GM21737 (cell line): Measurements from ENCODE around the gene HNF4A.
"Not testable (repeated sequence)": the region's sequence is repeated elsewhere in the genome, so short reads cannot be mapped to it uniquely, and the experiment has no call there.

ENCODE experiments used
- ATAC-seq: cut with Tn5 transposase; IDR thresholded peaks from one replicate; pipeline ENCODE4 v1.9.1; 2021; ENCODE audit warnings: mild to moderate bottlenecking, moderate library complexity; ENCODE audit not compliant: unreplicated experiment

The HNF4A gene

DNA sequence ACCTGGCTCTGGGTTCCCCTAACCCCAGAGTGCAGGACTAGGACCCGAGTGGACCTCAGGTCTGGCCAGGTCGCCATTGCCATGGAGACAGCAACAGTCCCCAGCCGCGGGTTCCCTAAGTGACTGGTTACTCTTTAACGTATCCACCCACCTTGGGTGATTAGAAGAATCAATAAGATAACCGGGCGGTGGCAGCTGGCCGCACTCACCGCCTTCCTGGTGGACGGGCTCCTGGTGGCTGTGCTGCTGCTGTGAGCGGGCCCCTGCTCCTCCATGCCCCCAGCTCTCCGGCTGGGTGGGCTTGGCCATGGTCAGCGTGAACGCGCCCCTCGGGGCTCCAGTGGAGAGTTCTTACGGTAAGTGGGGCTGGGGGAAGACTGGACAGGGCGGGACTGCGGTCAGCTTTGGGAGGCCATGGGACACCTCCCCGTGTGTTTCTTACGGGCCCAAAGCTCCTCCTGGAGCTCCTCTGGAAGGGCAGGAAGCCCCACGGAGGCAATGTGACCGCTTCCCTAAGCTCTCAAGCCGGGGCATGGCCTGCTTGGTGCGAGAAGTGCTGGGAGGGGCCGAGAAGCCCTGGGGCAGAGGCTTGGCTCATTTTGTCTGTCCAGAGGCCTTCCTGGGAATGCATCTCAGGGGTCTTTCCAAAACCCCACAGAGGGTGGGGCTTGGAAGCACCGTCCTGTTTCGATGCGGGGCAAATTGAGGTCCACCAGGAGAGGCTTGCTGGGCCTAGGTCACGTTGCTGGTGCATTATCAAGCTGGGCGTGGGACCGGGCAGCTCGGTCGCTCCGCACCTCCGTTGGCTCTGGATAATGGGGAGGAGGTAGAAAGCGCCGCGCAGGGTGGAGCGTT is at the start of gene HNF4A:
TSS of gene HNF4A (plus strand) at position 202 of the 855 bp plus-strand sequence. CDS start at position 308, 106 bp downstream.
- ATAC-seq: no peak

DNA sequence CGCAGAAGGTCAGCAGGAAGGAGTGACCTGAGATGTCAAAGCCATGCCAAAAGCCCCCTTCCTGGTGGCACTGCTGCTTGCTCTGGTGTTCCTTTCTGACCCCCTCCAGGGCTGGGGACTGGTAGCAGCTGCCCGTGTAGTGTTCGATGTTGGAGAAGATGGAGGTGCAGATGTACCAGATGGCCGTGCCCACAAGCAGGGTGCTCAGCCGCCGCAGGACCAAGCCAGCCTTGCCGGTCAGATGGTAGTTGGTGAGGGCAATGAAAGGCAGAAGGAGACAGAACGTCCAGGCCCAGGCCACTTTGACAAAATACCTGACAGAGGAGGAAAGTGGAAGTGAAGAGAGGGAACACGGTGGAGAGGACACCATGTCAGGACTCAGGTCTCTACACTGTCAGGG is 48.6 kb upstream of the HNF4A start:
- no peak for ATAC-seq

DNA sequence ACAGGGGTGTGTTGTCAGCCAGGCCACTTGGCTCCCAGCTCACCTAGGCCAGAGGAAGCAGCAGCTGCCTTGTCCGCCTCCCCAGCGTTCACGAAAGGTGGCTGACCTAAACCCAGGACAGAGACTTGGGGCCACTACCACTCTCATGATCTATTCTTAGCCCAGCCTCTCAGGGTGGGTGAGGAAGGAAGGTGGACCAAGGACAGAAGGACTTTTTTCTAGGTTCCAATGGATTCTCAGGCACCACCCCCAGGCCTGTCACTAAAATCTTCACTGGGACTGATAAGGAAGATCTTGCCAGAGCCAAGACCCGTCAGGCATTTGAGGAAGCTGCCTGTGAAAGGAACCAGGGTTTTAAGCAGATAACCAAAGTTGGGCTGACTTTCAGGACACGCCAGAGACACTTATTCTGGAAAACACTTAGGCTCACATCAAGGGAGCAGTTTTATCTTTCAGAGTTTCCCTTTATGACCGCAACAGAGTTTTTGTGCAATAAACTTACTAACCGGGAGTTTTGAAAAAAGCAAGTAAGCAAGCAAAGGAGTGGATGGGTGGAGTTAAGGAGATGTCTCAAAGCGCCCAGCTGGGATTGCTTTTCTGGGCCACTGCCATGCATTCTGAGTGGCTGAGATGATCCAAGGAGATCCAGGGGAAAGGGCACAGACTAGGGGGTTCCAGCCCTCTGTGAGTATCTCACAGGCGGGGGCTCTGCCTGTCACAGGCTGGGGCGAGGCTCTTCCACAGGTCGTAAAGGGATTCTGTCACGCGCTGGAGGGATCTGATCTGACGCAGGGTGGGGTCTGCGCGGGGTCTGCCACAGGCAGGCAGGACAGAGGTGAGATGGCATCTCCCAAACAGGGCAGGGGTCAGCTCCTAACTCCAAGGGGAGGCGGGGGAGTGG is 45.5 kb upstream of the HNF4A start:
- peak; percentile 13 for ATAC-seq

DNA sequence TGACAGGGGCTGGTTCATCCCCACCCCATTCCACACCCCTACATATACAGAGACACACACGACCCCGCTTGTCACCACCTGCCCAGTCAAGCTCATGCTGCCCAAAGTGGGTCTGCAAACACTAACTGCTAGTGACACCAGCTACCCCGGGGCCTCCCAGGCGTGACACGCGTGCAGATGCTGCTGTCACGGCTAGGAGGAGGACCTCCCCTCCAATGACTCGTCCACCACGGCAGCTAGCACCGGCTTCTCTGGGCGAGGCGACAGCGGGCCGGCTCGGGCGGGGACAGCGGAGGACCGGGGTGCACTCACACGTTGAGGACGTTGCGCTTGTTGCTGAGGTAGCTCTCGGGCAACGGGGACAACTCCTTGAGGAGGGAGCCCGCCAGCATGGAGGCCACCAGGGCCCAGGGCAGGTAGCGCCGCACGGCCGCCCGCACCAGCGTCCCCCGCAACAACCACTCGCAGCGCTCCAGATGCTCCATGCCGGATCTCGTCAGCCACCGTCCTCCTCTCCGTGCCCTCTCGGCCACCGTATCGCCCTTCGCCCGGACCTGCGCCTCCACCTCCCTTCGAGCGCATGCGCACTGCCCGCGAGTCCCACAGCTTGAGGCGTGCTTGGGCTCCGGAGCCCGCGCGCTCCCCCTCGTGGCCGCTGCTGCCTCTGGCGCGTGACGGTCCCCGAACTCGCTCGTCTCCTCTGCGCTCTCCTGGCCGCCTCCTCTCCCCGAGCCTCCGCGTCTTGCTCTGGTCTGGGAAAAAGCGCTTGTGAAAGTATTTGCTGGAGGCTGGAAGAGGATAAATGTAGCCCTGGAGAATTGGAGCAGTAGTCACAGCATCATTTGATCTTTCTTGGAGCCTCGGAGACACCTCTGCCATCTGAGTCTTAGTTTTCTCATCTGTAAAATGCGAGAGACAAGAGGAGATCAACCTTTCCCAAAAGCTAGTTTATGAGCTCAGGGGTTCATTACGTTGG is 44.5 kb upstream of the HNF4A start, which contains the start of gene FITM2:
TSS of gene FITM2 (minus strand) at position 539 of the 976 bp plus-strand sequence. CDS start at position 485, 54 bp downstream.
- ATAC-seq: peak; percentile 78

DNA sequence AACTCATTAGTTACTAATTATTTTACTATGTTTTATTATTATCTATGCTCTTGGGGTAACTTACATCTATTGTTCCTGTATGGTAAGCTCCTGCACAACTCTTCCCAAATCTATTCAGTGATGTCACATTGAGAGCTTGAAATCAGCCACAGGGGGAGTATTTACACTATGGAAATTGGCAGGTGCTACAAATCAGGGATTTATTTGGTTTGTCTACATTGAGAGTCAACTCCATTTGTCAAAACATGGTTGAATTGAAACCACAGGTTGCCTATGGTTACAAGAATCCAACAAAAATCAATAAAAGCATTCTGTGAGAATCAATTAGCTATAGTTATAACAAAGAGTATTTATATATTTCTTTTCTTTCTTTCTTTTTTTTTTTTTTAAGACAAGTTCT is 40.6 kb upstream of the HNF4A start:
- ATAC-seq: no peak

DNA sequence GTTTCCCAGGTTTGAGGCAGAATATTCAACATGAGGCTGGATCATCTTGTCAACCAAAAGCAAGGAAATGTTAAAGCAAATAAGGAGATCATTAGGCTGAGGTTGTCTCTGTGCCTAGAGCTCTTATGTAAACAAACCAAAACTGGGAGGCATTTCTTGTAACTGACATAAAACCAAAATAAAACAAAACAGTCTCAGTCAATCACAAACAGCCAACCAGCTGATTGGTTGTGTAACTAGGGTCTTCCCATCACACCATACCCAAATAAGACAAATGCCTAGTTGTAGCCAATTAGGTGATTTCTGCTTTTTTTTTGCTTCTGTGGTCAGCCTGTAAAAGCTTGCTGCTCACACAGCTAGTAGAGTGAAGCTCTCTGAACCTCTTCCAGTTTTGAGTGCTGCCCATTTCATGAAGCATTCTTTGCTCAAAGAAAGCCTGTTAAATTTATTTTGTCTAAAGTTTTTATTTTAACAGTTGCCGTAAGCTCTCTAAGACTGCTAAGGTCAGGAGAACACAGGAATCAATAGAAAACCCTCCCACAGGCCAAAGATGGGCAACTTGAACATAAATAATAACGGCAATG is 35.6 kb upstream of the HNF4A start:
- no peak for ATAC-seq

DNA sequence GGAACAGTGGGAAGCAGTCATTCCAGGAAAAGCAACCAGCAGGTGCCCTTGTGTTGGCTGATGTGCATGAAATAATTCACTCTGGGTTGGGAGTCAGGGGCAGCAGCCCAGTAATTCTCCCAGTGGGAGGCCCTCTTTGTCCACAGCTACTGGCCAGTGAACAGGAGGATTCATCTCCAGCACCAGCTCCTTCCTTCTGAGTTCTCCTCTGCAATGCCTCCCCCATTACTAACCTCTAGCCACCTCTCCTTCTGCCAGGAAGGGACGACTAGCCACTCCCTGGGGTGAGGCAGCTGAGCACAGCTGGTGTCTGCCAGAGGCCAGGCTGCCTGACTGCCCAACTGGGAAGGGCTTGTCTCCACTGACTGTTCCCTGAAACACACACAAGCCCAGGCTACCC is 31.2 kb upstream of the HNF4A start:
- ATAC-seq: no peak

DNA sequence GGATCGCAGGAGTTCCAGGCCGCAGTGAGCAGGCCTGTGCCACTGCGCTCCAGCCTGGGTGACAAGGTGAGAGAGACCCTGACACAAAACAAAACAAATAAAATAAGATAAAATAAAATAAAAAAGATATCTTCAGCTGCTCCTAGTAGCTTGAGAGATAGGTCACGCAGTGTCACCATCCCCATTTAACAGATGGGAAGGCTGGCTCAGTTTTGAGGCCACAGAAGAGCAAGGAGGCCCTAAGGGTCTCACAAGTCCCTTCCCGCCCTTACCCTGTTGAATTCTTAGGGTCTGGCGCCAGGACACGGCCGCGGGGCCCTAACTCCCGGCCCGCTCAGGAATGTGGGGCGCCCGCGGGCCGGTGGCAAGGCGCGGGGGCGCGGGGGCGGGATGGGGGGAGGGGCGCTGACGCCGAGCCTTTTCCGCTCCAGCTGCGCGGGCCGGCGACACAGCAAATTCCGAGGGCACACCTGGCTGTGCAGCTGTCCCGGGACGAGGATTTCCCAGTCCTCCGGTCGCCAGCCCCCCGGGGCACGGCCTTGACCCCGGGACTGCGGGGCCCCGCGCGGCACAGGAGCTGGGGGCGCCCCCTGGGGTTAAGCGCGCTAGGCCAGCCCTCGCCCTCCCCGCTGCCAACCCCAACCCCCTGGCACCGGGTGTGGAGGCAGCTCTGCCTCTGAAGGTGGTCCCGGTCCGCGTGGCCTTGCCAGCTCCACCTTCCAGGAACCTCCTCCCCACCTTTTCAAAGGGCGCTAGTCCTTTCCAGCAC is 28.9 kb upstream of the HNF4A start:
- ATAC-seq: no peak

DNA sequence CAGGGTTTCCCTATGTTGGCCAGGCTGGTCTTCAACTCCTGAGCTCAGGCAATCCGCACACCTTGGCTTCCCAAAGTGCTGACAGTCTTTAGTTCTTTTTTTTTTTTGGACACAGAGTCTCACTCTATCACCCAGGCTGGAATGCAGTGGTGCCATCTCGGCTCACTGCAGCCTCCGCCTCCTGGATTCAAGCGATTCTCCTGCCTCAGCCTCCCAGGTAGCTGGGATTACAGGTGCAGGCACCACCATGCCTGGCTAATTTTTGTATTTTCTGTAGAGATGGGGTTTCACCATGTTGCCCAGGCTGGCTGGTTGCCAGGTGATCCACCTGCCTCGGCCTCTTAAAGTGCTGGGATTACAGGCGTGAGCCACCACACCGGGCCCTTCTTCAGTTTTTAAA is 27.8 kb upstream of the HNF4A start:
- not testable (repeated sequence) for ATAC-seq

DNA sequence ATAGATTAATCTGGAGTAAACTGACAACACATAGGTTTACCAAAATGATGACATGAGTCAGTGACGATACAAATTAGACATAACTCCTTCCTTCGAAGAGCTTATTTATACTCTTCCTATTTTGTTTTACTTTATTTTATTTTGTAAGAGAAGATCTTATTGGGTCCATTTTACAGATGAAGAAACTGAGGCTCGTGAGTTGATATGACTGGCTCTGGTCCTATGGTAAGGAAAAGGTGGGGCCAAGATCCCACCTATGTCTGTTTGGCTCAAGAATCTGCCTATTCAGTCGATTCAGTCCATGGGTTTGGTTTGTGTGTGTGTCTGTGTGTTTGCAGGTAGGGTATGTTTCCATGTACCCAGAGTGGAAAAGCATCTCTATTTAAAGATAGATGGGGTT is 27.1 kb upstream of the HNF4A start:
- no peak for ATAC-seq

DNA sequence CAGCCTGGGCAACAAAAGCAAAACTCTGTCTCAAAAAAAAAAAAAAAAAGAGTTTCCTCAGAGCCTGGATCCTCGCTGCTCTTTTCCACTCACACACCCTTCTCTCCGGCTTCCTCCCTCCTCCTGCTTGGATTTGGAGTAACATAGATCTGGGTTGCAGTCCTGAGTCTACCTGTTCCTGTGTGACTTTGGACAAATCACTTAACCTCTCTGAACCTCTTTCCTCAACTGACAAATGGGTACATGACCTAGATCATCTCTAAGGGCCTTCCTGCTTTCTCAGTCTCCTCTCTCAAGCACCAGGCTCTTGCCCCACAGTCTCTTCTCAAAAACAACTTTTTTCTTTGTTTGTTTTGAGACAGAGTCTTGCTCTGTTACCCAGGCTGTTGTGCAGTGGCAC is 24.3 kb upstream of the HNF4A start:
- no peak for ATAC-seq

DNA sequence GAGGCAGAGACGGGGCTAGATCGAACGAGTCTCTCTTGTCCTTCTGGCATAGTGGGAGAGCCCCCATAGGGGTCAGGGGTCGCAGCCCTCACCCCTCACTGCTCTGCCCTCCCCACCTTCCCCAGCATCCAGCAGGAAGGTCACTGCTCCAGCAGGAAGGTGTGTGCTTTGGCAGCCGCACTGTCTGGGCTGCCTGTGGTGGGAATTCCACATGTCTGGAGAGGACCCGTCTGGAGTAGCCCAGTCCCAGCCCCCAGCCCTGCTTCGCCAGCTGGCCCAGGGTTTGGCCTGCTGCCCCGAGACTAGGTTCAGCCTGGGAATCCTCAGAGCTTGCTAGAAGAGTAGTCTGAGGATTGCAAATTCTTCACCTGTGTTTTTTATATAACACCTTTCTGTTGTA is 21.2 kb upstream of the HNF4A start:
- no peak for ATAC-seq

DNA sequence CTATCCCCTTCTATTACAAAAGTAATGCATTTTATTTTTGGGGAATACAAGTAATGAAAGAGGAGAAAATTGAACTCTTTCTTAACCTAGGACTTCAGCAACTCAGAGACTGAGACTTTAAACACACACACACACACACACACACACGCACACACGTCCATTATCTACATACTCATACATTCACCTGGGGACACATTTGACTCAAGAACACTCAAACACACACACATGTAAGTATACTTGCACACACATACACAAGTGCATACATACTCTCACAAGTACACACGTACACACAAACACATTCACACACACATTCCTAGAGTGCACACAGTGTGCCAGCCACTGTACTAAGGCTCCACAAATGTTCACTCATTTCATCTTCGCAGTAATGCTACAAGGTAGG is 20.8 kb upstream of the HNF4A start:
- no peak for ATAC-seq

DNA sequence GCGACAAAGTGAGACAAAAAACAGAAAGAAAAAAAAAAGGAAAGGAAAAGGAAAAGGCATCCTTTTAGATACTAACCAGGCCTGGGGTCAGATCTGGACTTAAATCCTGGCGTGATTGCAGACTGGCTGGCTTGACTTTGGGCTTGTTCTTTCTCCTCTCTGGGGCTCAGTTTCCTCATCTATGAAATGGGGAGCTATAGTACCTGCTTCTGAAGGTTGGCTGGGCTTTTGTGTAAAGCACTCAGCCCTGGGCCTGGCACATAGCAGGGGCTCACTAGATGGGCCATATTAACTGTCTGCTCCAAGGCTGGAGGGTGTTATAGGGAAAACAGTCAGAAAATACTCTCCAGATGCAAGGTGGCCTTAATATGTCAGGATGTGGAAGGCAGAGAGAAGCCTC is 19.8 kb upstream of the HNF4A start:
- ATAC-seq: no peak

DNA sequence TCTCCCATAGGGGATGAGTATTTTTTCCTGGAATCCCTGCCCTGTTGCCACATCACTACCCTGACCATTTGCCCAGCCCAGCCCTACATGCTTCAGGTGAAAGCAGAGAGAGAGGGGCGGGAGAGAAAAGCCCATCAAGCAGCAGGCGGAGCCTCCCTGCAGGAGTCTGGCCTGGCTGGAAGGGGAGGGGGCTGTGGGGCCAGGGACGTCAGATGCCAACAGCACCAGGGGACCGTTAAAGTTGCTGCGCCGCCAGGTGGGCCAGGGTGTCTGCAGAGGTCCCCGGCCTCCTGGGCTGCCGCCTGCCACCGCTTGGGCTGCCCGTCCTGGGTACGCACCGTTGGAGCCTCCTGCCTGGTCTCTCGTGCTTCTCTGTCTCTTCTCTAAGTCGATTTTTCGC is 19.4 kb upstream of the HNF4A start:
- no peak for ATAC-seq

DNA sequence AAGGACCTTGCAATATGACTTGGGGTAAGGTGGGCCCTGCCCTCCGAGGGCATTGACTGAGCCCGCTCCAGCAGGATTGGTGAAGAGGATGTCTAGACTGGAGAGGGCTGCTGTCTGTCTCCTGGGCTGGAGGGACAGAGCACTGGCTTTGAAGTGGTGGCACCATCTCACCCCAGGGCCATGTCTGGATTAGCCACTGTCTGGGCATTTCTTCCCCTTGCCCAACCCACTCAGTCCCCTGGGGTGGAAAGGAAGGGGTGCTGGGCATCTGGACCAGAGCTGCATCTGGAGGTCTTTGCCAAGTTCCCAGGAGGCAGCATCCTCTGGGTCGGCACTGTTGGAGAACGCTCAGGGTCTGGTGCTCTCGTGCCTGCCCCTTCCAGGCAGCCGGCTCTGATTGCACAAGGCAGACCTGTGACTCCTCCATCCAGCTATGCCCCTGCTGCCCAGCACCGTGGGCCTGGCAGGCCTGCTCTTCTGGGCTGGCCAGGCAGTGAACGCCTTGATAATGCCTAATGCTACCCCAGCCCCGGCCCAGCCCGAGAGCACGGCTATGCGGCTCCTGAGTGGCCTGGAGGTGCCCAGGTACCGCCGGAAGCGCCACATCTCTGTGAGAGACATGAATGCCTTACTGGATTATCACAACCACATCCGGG is 18.6 kb upstream of the HNF4A start, which contains the start of gene R3HDML:
TSS of gene R3HDML (plus strand) at position 319 of the 656 bp plus-strand sequence. CDS start at position 434, 115 bp downstream.
- ATAC-seq: no peak

DNA sequence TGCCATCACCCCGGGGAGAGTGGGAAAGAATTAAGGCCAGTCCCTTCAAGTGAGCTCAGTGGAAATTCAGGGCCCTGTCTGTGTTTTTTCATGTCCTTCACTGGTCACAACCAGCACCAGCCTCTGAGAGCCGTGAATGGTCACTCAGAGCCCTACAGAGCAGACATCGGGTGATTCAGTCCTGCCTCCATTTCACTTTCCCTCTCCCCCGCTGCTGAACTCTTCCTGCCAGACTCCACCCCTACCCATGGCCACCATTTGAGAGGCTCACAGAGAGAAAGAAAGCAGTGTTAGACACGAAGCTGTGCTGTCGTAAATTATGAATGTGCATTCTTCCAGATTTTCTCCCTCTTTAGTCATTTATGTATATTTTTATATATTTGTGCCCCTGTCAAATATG is 13.3 kb upstream of the HNF4A start:
- ATAC-seq: no peak

DNA sequence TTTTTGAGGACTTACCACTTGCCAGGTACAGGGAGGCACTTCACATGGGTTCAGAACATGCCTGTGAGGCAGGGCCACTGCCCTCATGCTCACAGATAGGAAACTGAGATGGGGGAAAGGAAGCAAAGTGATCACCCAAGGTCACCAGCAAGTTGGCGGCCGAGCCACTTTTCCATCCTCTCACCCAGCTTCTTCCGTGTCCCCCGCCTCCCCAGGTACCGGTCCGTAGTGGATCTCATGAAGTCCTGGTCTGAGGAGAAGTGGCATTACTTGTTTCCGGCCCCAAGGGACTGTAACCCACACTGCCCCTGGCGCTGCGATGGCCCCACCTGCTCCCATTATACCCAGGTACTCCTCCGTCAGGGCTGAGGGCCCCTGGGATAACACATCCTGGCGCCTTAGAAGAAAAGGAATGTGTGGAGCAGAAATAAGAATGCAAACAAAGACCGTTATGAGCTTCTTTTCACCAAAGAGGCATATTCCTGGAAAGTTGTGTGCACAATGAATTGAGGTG is 12.3 kb upstream of the HNF4A start:
- no peak for ATAC-seq

DNA sequence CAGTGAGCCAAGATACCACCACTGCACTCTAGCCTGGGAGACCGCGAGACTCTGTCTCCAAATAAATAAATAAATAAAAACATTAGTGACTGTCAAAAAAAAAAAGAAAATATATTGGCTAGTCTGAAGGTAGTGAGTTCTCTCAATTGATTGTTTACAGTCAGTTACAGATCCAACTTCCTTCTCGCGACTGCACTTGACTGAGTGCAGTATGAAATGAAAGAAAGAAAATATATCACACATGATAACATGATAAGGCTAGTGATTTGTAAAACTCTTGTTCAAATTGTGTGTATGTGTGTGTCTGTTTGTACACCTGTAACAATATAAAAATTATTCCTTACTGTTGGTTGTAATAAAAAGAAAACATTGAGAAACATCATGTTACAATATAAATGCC is 10.8 kb upstream of the HNF4A start:
- no peak for ATAC-seq
